Activated CD4-positive, alpha-beta T cell treated with anti-CD3 and anti-CD28 coated beads for 36 hours (primary cell): ENCODE results near the gene RBM4B. TPM values are rescaled to one million over a fixed set of nuclear protein-coding genes. Genes with fewer than 3 reads are reported as not detected.

Source experiments
- ATAC-seq: fragments of 200-7000 bp; cut with Tn5 transposase; one replicate; pipeline ENCODE4 v1.10.0; 2021; ENCODE audit warnings: mild to moderate bottlenecking, moderate library complexity
- CTCF ChIA-PET: fragments of 350-600 bp; sonication (Branson Sonifier 250); formaldehyde crosslinking; loops from one replicate; lab custom pipeline; 2021; ENCODE audit warnings: antibody characterized with exemption; lab: Charles Lee
- POLR2A ChIA-PET: fragments of 350-600 bp; sonication (Branson Sonifier 250); formaldehyde crosslinking; loops from one replicate; lab custom pipeline; 2021; ENCODE audit warnings: antibody characterized with exemption, inconsistent platforms; lab: Charles Lee
- DNase-seq: peaks from one replicate; pipeline ENCODE4 v3.0.0-alpha.2; 2020
- H3K27ac Mint-ChIP-seq: one replicate; pipeline ENCODE4 v1.8.0; 2021; ENCODE audit warnings: mixed read lengths
- H3K27me3 Mint-ChIP-seq: one replicate; pipeline ENCODE4 v1.8.0; 2021; ENCODE audit warnings: mixed read lengths
- H3K36me3 Mint-ChIP-seq: one replicate; pipeline ENCODE4 v1.8.0; 2021; ENCODE audit warnings: low read depth, mixed read lengths
- H3K4me1 Mint-ChIP-seq: one replicate; pipeline ENCODE4 v1.8.0; 2021; ENCODE audit warnings: mixed read lengths
- H3K4me3 Mint-ChIP-seq: one replicate; pipeline ENCODE4 v1.8.0; 2021; ENCODE audit warnings: mild to moderate bottlenecking, moderate library complexity, mixed read lengths
- H3K9me3 Mint-ChIP-seq: one replicate; pipeline ENCODE4 v1.8.0; 2021; ENCODE audit warnings: low read depth, mixed read lengths
- intact Hi-C, 2 experiments: fragments of 100-400 bp; cut with DNase I in 1 of 2; cut with micrococcal nuclease in 1 of 2; formaldehyde crosslinking; loops; one replicate each; pipeline versions ENCODE4 v1.14.2 to v1.15.1; 2022 to 2024; cut with DNase I, micrococcal nuclease
- total RNA-seq, 2 experiments: library from RNA; stranded (reverse); gene quantifications; one replicate each; pipeline ENCODE4 v1.2.3, GENCODE V29; 2021

RBM4B gene
- total RNA-seq, 2 experiments from 2014 or later = 14.7 to 14.8 TPM

DNA sequence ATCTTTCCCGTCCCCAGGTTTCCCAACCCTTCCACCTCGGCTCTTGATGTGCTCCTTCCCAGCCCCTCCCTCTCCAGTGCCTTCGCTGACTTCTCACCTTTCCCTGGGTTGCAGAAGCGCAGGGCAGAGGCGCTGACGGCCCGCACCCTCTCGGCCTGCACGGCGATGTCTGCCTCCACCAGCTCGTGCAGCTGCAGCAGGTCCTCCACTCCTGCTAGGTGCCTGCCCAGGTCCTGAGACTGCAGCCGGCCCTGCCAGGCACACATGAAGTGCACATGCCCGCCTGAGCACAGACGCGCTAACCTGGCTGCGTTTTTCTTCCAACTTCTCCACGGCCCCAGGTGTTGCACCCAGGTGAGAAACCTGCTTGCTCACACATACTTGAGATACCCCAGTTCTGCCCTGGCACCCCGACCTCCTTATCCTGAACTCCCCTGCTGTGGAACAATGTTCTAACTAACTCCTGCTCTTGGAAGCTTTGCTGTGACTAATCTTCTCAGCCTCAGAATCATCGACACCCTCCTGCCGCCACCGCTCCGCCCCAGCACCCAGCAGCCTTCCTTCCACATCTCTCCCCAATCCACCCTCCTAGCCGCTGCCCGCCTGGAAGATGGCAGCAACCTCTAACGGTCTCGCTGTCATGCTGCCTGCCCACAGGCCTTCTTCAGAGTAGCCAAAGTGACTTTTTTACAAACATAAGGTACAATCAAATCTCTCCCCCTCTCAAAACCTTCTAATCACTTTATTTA, 28.1 kb upstream of the RBM4B start:
- CTCF ChIA-PET = interaction anchor here (0.6 kb wide), 1 partner anchor 128 kb away, joined by 3 read pairs; no protein-coding TSS in a partner anchor
- ATAC-seq = no peak
- no peaks in the 10 kb centered on the region for H3K27me3 Mint-ChIP-seq
- no peaks in the 10 kb centered on the region for H3K9me3 Mint-ChIP-seq
- intact Hi-C loops = no loop called here
- H3K27ac Mint-ChIP-seq = no peak overlapping the region
- POLR2A ChIA-PET = no interaction called here
- no peaks in the 10 kb centered on the region for H3K36me3 Mint-ChIP-seq
- DNase-seq = no peak
- no peak overlapping the region for H3K4me3 Mint-ChIP-seq
- peaks cover 3% of the 10 kb centered on the region for H3K4me1 Mint-ChIP-seq

DNA sequence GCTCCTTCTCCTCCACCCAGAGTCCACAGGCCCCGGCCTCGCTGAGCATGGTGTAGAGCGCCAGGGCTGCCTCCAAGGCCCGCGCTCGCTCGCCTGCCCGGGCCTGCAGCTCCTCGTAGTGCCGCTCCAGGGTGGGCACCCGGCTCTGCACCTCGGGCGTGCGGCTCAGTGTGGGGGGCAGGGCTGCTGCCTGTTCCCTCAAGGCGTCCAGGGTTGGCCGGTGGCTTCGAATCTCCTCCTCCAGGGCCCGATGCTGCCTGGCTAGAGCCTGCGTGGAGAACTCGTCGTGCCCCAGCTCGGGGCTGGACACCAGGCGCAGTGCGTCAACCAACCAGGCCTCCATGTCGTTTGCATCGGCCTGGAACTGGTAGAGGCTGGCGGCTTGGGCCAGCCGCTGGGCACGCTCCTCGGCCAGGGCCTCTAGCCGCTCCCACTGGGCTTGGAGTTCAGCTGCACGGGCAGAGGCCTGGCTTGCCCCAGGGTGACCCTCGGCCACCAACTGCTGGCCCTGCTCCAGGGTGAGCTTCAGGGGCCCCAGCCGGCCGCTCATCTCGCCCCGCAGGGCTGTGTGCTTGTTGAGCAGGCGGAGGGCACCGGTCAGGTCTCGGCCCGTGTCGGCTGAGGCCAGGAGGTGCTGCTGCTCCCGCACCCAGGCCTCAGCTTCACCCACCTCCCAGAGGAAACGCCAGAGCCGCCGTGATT, 27.1 kb upstream of the RBM4B start:
- ChIA-PET POLR2A (no interaction called here), CTCF (no interaction called here)
- H3K27me3 Mint-ChIP-seq = no peaks in the 10 kb centered on the region

DNA sequence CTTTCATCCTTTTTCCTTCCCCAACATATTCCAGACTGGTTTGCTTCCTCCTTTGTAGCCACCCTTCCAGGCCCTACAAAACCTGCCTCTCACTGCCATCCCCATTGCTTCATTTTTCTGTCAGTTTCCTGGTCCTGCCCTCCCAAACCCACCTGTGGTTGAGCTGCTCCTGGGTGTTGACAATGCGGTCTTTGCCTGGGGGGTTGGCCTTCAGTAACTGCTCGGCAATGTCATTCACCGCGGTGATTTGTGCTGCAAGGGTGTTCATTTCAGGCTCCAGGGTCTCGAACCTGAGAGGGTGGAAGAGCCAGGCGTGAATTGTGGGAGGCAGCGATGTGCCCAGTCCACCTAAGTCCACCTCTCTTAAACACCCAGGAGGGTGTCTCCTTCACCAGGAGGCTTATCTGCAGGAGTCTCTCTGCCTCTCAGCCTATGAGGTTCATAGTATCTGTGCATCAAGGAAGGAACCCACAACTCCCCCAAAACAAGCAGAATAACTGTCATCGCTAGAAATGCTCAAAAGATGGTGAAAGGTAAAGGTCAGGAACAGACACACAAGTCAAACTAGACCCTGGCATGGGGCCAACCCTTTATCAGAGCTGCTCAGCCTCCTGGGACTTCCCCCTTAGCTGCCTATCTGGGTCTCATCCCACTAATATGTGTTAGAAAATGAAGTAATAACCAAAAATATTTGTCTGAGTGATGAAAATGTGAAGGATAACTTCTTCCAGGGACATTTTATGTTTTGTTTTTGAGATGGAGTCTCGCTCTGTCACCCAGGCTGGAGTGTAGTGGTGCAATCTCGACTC, 23.9 kb upstream of the RBM4B start:
- Mint-ChIP-seq H3K27ac (no peak overlapping the region), H3K4me3 (no peak overlapping the region), H3K27me3 (no peaks in the 10 kb centered on the region), H3K9me3 (no peaks in the 10 kb centered on the region), H3K4me1 (peaks cover 3% of the 10 kb centered on the region), H3K36me3 (no peaks in the 10 kb centered on the region)
- POLR2A ChIA-PET = no interaction called here
- CTCF ChIA-PET = interaction anchor here (0.7 to 1.2 kb wide), 2 partner anchors 28 to 133 kb away, joined by 3 to 4 read pairs; no protein-coding TSS in a partner anchor
- peak; percentile 57 for DNase-seq
- ATAC-seq = peak; percentile 23
- intact Hi-C loops = no loop called here

More for the DNA sequence above, 27.1 kb upstream of the RBM4B start:
- ATAC-seq = no peak
- no peak overlapping the region for H3K4me3 Mint-ChIP-seq
- DNase-seq = no peak
- H3K4me1 Mint-ChIP-seq = peaks cover 3% of the 10 kb centered on the region
- no peak overlapping the region for H3K27ac Mint-ChIP-seq
- H3K36me3 Mint-ChIP-seq = no peaks in the 10 kb centered on the region
- H3K9me3 Mint-ChIP-seq = no peaks in the 10 kb centered on the region
- intact Hi-C loops = no loop called here

DNA sequence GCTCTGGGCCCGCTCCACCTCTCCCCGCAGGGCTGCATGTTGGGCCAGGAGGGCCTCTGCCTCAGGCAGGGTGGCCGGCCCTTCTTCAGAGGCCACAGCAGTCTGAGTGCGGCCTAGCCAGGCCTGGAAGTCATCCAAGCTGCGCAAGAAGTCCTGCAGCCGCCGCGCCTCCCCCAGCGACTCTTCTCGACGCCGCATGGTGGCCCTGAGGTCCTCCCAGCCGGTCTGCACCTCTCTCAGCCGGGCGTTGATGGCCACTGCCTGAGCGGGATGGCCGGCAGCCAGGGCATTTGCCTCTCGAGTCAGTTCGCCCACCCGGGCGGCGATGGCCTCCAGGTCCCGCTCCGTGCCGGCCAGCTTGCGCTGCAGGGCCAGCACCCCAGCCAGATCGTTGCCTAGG, 23.1 kb upstream of the RBM4B start:
- no peaks in the 10 kb centered on the region for H3K27me3 Mint-ChIP-seq
- no peaks in the 10 kb centered on the region for H3K36me3 Mint-ChIP-seq
- intact Hi-C loops = no loop called here
- ChIA-PET CTCF (interaction anchor here (0.6 kb wide), 1 partner anchor 23 kb away, joined by 3 read pairs; the partner anchor contains the start of gene RBM4B), POLR2A (no interaction called here)
- ATAC-seq = no peak
- no peaks in the 10 kb centered on the region for H3K9me3 Mint-ChIP-seq
- no peak overlapping the region for H3K27ac Mint-ChIP-seq
- H3K4me1 Mint-ChIP-seq = peaks cover 3% of the 10 kb centered on the region
- no peak for DNase-seq
- no peak overlapping the region for H3K4me3 Mint-ChIP-seq

DNA sequence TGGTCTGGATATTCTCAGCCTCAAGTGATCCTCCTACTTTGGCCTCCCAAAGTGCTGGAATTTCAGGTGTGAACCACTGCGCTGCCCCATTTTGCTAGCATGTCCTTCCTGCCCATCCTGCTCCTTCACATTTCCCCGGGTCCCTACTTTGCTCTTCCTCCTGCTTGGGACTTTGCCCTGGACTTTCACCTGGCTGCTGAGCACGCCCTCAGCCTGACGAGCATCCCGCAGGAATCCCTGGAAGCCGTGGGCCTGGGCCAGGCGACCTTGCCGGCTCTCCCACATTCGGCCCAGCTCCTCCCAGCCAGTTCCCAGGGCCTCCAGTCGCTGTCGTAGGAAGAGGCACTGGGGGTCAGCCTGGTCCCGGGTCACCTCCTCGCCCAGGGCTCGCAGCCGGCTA, 22.6 kb upstream of the RBM4B start:
- no peaks in the 10 kb centered on the region for H3K27me3 Mint-ChIP-seq
- H3K4me3 Mint-ChIP-seq = no peak overlapping the region
- intact Hi-C loops = no loop called here
- H3K4me1 Mint-ChIP-seq = peaks cover 3% of the 10 kb centered on the region
- CTCF ChIA-PET = interaction anchor here (0.6 kb wide), 1 partner anchor 22 kb away, joined by 3 read pairs; the partner anchor contains the start of gene RBM4B
- no peaks in the 10 kb centered on the region for H3K9me3 Mint-ChIP-seq
- ATAC-seq (no peak), DNase-seq (no peak)
- H3K27ac Mint-ChIP-seq = no peak overlapping the region
- no peaks in the 10 kb centered on the region for H3K36me3 Mint-ChIP-seq
- POLR2A ChIA-PET = no interaction called here

DNA sequence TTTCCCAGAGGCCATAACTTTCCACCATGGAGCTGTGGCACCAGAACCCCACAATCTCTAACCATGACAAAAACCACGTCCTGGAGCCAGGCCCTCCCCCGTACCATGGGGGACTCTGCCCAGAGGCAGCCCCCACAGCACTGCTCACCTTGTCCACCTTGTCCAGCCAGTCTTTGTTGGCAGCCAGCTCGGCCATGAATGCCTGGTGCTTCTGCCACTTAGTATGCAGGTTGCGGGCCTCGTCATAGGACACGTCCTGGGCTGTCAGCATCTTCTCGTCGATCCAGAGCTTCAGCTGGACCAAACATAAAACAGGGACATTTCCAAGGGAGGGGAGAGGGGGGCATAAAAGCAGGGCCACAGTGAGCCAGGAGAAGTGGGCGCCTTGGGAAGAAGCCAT, 20.8 kb upstream of the RBM4B start:
- H3K27me3 Mint-ChIP-seq = no peaks in the 10 kb centered on the region

DNA sequence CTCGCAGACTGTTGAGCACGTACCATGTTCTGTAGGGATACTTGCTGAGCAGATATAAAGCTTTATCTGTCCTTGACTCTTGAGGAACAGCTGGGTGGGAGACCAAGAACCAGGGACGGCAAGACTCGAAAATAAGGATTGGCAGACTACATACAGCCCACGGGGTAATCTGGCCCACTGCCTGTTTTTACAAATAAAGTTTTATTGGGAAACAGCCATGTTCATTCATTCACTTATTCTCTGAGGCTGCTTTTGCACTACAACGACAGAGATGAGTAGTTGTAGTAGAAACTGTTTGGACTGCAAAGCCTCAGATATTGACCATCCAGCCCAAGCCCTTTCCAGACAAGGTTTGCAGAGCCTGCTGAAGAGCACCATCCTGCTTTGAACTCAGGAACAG, 20.3 kb upstream of the RBM4B start:
- H3K27me3 Mint-ChIP-seq = no peaks in the 10 kb centered on the region
- no peak overlapping the region for H3K4me3 Mint-ChIP-seq
- DNase-seq (no peak), ATAC-seq (no peak)
- H3K27ac Mint-ChIP-seq = no peak overlapping the region
- peaks cover 3% of the 10 kb centered on the region for H3K4me1 Mint-ChIP-seq
- intact Hi-C loops = loop anchor here in 1 of 2 experiments (5.0 kb wide), 1 partner anchor 184 kb away; no protein-coding TSS in a partner anchor
- ChIA-PET POLR2A (no interaction called here), CTCF (interaction anchor here (3.9 kb wide), 1 partner anchor 136 kb away, joined by 32 read pairs; no protein-coding TSS in a partner anchor)
- H3K9me3 Mint-ChIP-seq = no peaks in the 10 kb centered on the region
- no peaks in the 10 kb centered on the region for H3K36me3 Mint-ChIP-seq

More for the DNA sequence above, 20.8 kb upstream of the RBM4B start:
- no peak overlapping the region for H3K27ac Mint-ChIP-seq
- no peaks in the 10 kb centered on the region for H3K9me3 Mint-ChIP-seq
- no peaks in the 10 kb centered on the region for H3K36me3 Mint-ChIP-seq
- ChIA-PET POLR2A (no interaction called here), CTCF (interaction anchor here (0.7 to 3.9 kb wide), 2 partner anchors 135 to 209 kb away, joined by 5 to 32 read pairs; no protein-coding TSS in a partner anchor)
- intact Hi-C loops = loop anchor here in 1 of 2 experiments (5.0 kb wide), 1 partner anchor 184 kb away; no protein-coding TSS in a partner anchor
- ATAC-seq (no peak), DNase-seq (no peak)
- H3K4me1 Mint-ChIP-seq = peaks cover 3% of the 10 kb centered on the region
- H3K4me3 Mint-ChIP-seq = no peak overlapping the region

DNA sequence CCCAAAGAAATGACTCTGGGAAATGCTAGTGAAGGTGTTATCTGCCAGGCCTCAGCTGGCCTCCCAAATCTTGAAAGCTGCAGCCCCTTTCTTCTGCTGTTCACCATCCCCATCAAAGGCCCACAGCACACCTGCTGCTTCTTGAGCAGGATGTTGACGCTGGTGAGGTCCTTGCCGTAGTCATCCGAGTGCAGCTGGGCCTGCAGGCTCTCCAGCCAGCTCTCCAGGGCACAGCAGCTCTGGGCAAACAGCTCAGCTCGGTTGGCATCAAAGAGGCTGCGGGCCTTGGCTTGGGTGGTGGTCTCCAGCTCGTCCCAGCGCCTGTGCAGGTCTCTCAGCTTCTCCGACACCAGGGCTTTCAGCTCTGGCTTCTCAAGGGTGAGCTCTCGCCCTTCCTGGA, 18.5 kb upstream of the RBM4B start:
- ATAC-seq = no peak
- POLR2A ChIA-PET = no interaction called here
- no peak overlapping the region for H3K27ac Mint-ChIP-seq

DNA sequence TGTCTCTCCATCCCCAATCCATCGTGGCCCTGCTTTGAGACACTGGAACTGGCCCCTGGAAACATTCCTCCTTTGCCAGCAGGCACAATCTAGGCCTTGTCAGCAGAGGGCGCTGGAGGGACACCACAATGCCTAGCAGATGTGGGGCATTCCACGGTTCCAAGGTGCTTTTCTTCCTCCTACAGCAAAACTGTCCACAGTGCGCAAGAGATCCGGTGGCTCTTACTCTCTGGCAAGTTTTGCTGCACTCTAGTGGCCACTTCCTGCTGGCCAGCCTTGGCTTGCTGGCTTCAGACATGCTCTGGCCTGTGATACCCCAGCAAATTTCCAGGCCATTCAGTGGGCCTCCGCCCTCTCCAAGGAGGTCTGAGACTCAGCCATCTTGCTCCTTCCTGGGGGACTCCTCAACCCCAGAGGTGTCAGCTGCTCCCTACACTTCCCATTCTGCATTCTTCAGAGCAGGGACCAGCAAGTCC, 17.1 kb upstream of the RBM4B start:
- intact Hi-C loops = loop anchor here (1.0 to 5.0 kb wide), 7 partner anchors 50 to 376 kb away; a partner anchor contains a TSS
- ChIA-PET POLR2A (no interaction called here), CTCF (interaction anchor here (0.6 to 3.9 kb wide), 9 partner anchors 29 to 398 kb away, joined by 3 to 32 read pairs (median 4); partner anchors contain the start of gene SPTBN2)
- DNase-seq = peak; percentile 92
- ATAC-seq = peak; percentile 97
- no peaks in the 10 kb centered on the region for H3K9me3 Mint-ChIP-seq
- H3K4me1 Mint-ChIP-seq = no peaks in the 10 kb centered on the region
- no peaks in the 10 kb centered on the region for H3K27me3 Mint-ChIP-seq
- H3K36me3 Mint-ChIP-seq = no peaks in the 10 kb centered on the region
- H3K4me3 Mint-ChIP-seq = no peak overlapping the region
- H3K27ac Mint-ChIP-seq = no peak overlapping the region

More for the DNA sequence above, 18.5 kb upstream of the RBM4B start:
- intact Hi-C loops = loop anchor here in 1 of 2 experiments (5.0 kb wide), 1 partner anchor 186 kb away; no protein-coding TSS in a partner anchor
- DNase-seq = no peak
- Mint-ChIP-seq H3K4me1 (peaks cover under 1% of the 10 kb centered on the region), H3K27me3 (no peaks in the 10 kb centered on the region), H3K9me3 (no peaks in the 10 kb centered on the region), H3K36me3 (no peaks in the 10 kb centered on the region), H3K4me3 (no peak overlapping the region)
- CTCF ChIA-PET = interaction anchor here (0.8 to 3.9 kb wide), 10 partner anchors 15 to 309 kb away, joined by 3 to 32 read pairs (median 3); no protein-coding TSS in a partner anchor

DNA sequence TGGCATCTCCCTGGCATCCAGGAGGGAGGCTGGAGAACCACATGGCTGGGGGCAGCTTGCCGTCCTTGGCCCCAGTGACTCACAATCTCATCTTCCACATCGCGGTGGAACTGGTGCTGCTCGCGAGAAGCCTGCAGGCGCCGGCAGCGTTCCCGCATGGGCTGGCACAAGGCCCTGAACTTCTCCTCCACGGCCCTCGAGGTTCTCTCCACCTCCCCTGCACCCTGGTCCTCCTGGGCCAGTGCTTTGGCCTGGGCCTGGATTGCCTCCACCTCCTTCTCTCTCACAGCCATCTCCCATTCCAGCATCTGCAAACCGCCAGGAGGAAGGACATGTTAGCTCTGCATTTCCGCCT, 16.3 kb upstream of the RBM4B start:
- no peaks in the 10 kb centered on the region for H3K36me3 Mint-ChIP-seq
- ChIA-PET POLR2A (interaction anchor here (0.6 kb wide), 1 partner anchor 13 kb away, joined by 3 read pairs; no protein-coding TSS in a partner anchor), CTCF (interaction anchor here (0.6 to 1.1 kb wide), 4 partner anchors 35 to 377 kb away, joined by 3 to 5 read pairs (median 3); partner anchors contain the start of gene SPTBN2)
- no peak overlapping the region for H3K4me3 Mint-ChIP-seq
- H3K27ac Mint-ChIP-seq = no peak overlapping the region
- intact Hi-C loops = loop anchor here (1.0 to 2.0 kb wide), 6 partner anchors 51 to 377 kb away; a partner anchor contains a TSS
- H3K9me3 Mint-ChIP-seq = no peaks in the 10 kb centered on the region
- ATAC-seq (no peak), DNase-seq (no peak)
- H3K4me1 Mint-ChIP-seq = no peaks in the 10 kb centered on the region
- H3K27me3 Mint-ChIP-seq = no peaks in the 10 kb centered on the region
